Peyer's patch (tissue), 4 donors: ENCODE results near the gene KCNMA1. TPM values are rescaled to one million over a fixed set of nuclear protein-coding genes. Genes with fewer than 3 reads are reported as not detected.

Source experiments
- DNase-seq, 3 donors: peaks; one replicate each; pipeline ENCODE4 v3.0.0-alpha.2; 2017 to 2019
- H3K27ac ChIP-seq, 4 donors: fragments of 200-600 bp; sonication (generic); one replicate each; pipeline ENCODE4 v1.5.1; 2016 to 2019
- H3K27me3 ChIP-seq, 2 donors: fragments of 200-600 bp; sonication (generic); one replicate each; pipeline ENCODE4 v1.5.1; 2019
- H3K36me3 ChIP-seq, 3 donors: fragments of 200-600 bp; sonication (generic); one replicate each; pipeline ENCODE4 v1.5.1; 2016 to 2019
- H3K4me1 ChIP-seq, 4 donors: fragments of 200-600 bp; sonication (generic); one replicate each; pipeline ENCODE4 v1.5.1; 2016 to 2019
- H3K4me3 ChIP-seq, 4 donors: fragments of 200-600 bp; sonication (generic); 1 replicate in 3 of 4; 2 replicates in 1 of 4; pipeline ENCODE4 v1.5.1; 2016 to 2019; ENCODE audit warnings: mild to moderate bottlenecking in 1 of 4
- H3K9me3 ChIP-seq, 4 donors: fragments of 200-600 bp; sonication (generic); one replicate each; pipeline ENCODE4 v1.5.1; 2016 to 2019; ENCODE audit warnings: mild to moderate bottlenecking in 1 of 4
- POLR2A ChIP-seq, 2 donors: fragments of 450-650 bp; IDR thresholded peaks; one replicate each; pipeline ENCODE4 v1.5.1; 2017; ENCODE audit warnings: antibody characterized with exemption in 2 of 2, mild to moderate bottlenecking in 2 of 2, moderate library complexity in 2 of 2
- total RNA-seq, 4 donors: library from RNA; depleted of rRNA; stranded (reverse); fragments of >200 nt; gene quantifications; one replicate each; pipeline ENCODE4 v1.1.0, GENCODE V29; 2016
- TF ChIP-seq, protein P1 (sequence below), 6 experiments: fragments of 450-650 bp in 4 of 6; fragments of 200-600 bp in 2 of 6; sonication (generic) in 1 of 6; IDR thresholded peaks; one replicate each; pipeline ENCODE4 v1.5.1; 2017 to 2019; ENCODE audit warnings: antibody characterized with exemption in 6 of 6, mild to moderate bottlenecking in 3 of 6, moderate library complexity in 1 of 6

The KCNMA1 gene
- total RNA-seq, 4 donors from 2014 or later: 17.8 to 29.1 (median 23.9) TPM

DNA sequence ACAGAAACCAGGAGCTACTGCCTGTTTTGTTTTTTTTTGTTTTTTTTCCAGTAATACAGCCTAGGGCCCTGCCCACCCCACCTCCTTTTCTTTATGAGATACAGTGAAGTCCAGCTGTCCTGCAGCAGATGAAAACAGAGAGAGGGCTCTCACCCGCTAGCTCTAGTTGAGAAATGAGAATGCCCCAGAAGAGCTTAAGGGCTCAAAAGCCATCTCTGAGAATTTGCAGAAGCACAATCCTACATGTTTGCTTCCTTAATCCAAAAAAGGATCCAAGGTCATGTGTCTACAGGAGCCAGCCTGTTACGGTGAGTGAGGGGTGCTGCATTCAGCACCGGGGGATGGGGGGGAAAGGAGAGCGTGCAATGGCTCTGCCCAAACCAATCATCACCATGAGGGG is 122.7 kb downstream of the KCNMA1 start:
- Histone ChIP-seq H3K4me1 (peaks cover 0 to 17% (median 0%) of the 10 kb centered on the region in 4 donors), H3K4me3 (no peak overlapping the region), H3K36me3 (no peaks in the 10 kb centered on the region), H3K27ac (no peak overlapping the region), H3K9me3 (no peaks in the 10 kb centered on the region), H3K27me3 (no peaks in the 10 kb centered on the region)
- no peak for DNase-seq
- TF ChIP-seq POLR2A (IDR thresholded peaks at IDR 0.05): no peak
- TF ChIP-seq, protein P1, sequence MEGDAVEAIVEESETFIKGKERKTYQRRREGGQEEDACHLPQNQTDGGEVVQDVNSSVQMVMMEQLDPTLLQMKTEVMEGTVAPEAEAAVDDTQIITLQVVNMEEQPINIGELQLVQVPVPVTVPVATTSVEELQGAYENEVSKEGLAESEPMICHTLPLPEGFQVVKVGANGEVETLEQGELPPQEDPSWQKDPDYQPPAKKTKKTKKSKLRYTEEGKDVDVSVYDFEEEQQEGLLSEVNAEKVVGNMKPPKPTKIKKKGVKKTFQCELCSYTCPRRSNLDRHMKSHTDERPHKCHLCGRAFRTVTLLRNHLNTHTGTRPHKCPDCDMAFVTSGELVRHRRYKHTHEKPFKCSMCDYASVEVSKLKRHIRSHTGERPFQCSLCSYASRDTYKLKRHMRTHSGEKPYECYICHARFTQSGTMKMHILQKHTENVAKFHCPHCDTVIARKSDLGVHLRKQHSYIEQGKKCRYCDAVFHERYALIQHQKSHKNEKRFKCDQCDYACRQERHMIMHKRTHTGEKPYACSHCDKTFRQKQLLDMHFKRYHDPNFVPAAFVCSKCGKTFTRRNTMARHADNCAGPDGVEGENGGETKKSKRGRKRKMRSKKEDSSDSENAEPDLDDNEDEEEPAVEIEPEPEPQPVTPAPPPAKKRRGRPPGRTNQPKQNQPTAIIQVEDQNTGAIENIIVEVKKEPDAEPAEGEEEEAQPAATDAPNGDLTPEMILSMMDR (IDR thresholded peaks at IDR 0.05): no peak

DNA sequence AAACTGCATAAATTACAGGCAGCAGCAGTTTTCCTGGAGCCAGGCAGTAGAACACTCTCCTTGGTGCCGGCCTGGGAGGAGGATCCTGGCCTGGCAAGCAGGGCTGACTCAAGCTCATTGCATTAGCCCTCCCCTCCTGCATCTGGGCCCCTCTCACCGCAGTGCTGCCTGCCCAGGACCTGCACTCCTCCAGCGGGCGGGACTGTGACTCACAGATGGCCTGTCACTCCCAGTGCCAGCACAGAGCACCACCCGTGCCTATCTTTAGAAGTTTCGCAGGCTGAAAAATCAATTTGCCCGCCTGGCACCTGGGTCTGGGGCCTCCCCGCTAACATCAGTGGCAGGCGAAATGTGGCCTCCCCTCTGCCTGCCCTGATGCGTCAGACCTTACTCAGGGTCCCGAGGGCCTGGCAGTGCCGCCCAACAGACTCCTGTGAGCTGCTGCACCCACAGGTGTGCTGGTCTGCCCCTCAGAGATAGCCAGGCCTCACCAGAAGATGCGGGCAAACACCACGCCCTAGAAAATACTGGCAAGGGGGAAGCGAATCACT is 123.8 kb downstream of the KCNMA1 start:
- H3K27ac ChIP-seq: peak overlapping the region in 2 of 4 donors; percentile 2 to 42
- no peaks in the 10 kb centered on the region for H3K27me3 ChIP-seq
- no peak for TF ChIP-seq POLR2A (IDR thresholded peaks at IDR 0.05)
- TF ChIP-seq, protein P1 (IDR thresholded peaks at IDR 0.05): no peak
- H3K36me3 ChIP-seq: no peaks in the 10 kb centered on the region
- peak in 2 of 3 donors; percentile 74 to 76 for DNase-seq
- peaks cover 0 to 17% (median 0%) of the 10 kb centered on the region in 4 donors for H3K4me1 ChIP-seq
- H3K4me3 ChIP-seq: no peak overlapping the region
- no peaks in the 10 kb centered on the region for H3K9me3 ChIP-seq

DNA sequence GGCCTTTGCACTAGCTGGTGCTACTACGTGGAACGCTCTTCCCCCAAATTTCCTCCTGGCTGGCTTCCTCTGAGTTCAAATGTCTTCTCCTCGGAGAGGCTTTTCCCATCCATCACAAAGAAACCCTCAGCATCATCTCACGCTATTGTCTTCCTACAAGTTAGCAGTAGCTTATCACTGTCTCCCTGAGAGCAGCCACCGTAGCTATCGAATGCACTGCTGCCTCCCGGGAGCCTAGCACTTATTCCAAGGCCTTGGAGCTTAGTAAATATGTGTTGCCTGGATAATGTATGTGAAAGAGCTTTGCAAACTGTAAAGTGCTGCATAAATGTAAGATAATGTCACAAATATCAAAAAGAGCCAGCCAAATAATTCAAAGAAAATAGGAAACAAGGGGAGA is 124.4 kb downstream of the KCNMA1 start:
- no peak for TF ChIP-seq POLR2A (IDR thresholded peaks at IDR 0.05)
- TF ChIP-seq, protein P1 (IDR thresholded peaks at IDR 0.05): no peak
- H3K27ac ChIP-seq: peak overlapping the region in 2 of 4 donors; percentile 2 to 36

DNA sequence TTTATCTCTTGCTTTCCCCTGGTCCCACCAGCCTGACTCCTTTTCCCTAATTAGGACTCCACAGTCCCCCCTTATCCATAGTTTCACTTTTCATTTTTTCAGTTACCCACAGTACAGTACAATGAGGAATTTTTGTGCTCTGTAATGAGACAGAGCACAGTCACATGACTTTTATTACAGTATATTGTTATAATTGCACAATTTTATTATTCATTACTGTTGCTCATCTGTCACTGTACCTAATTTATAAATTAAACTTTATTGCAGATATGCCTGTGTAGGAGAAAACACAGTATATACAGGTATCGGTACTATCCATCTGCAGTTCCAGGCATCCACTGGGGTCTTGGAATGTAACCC is 125.4 kb downstream of the KCNMA1 start:
- H3K27ac ChIP-seq: peak overlapping the region in 2 of 4 donors; percentile 47 to 48

More for the DNA sequence above, 124.4 kb downstream of the KCNMA1 start:
- H3K9me3 ChIP-seq: no peaks in the 10 kb centered on the region
- DNase-seq: no peak
- H3K36me3 ChIP-seq: no peaks in the 10 kb centered on the region
- peaks cover 0 to 17% (median 0%) of the 10 kb centered on the region in 4 donors for H3K4me1 ChIP-seq
- no peak overlapping the region for H3K4me3 ChIP-seq
- no peaks in the 10 kb centered on the region for H3K27me3 ChIP-seq

DNA sequence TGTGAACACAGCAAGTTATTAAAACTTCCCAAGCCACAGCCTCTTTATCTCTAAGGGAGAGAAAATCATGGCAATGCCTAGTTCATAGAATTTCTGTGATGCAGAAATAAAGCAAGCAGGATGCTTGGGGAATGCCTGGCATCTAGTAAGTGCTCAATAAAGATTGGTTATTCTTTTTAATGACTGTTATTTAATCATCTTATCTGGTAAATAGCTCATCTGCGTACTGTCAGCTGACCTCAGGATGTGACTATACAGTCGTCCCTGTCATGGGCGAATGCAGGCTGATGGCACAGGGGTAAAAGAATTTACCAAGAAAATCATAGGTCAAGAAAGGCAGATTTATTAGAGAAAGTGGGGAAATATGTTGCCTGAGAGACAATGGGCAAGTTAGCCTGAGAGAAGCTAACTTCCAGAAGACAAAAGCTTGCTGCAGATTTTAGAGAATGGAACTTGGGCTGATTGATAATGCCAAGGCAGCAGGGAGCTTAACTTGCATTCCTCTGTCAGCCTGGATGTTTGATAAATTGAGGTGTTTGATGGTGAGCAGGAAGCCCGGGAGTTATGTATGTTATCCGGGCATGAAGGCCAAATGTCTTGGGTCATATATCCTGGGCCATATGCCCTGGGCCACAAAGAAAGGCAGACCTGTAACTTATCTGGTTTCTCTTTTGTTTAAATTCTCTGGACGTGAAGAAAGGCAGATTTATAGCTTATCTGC is 126.0 kb downstream of the KCNMA1 start:
- Histone ChIP-seq H3K4me3 (no peak overlapping the region), H3K9me3 (no peaks in the 10 kb centered on the region), H3K4me1 (peaks cover 0 to 17% (median 0%) of the 10 kb centered on the region in 4 donors), H3K27ac (peak overlapping the region in 2 of 4 donors; percentile 47 to 48), H3K36me3 (no peaks in the 10 kb centered on the region), H3K27me3 (no peaks in the 10 kb centered on the region)
- no peak for DNase-seq
- TF ChIP-seq, protein P1 (IDR thresholded peaks at IDR 0.05): no peak
- no peak for TF ChIP-seq POLR2A (IDR thresholded peaks at IDR 0.05)

More for the DNA sequence above, 125.4 kb downstream of the KCNMA1 start:
- peaks cover 0 to 17% (median 0%) of the 10 kb centered on the region in 4 donors for H3K4me1 ChIP-seq
- no peak overlapping the region for H3K4me3 ChIP-seq
- no peaks in the 10 kb centered on the region for H3K27me3 ChIP-seq
- DNase-seq: no peak
- TF ChIP-seq POLR2A (IDR thresholded peaks at IDR 0.05): no peak
- TF ChIP-seq, protein P1 (IDR thresholded peaks at IDR 0.05): no peak
- no peaks in the 10 kb centered on the region for H3K9me3 ChIP-seq
- H3K36me3 ChIP-seq: no peaks in the 10 kb centered on the region
